K562 (cell line): ENCODE results near the gene NSUN2. TPM values are rescaled to one million over a fixed set of nuclear protein-coding genes. Genes with fewer than 3 reads are reported as not detected.

ENCODE experiments used
- ATAC-seq: fragments of 200-7000 bp; cut with Tn5 transposase; 3 replicates; pipeline ENCODE4 v1.9.1; 2020; ENCODE audit warnings: moderate library complexity
- BruUV-seq: library from RNA; stranded (reverse); fragments of 400-500 nt; replicated peaks from 2 replicates; lab custom pipeline; 2021; lab: Mats Ljungman, UMichigan
- CTCF ChIA-PET: fragments of 300-600 bp; formaldehyde crosslinking; extraction: SDS; loops from one replicate; lab custom pipeline; 2021; ENCODE audit warnings: low intra/inter-chr PET ratio; lab: Yijun Ruan, JAX
- POLR2A ChIA-PET: fragments of 300-600, 350-650 bp; sonication (Branson Sonifier 250); formaldehyde crosslinking; extraction: SDS; loops from one replicate; lab custom pipeline; 2021; ENCODE audit warnings: antibody characterized with exemption, inconsistent platforms; lab: Yijun Ruan, JAX
- DNase-seq, 4 experiments: peaks; one replicate each; pipeline versions ENCODE4 v3.0.0 to v3.0.0-alpha.2; 2011 to 2018; ENCODE audit warnings: low spot score in 3 of 4, mixed read lengths in 3 of 4; ENCODE audit errors: extremely low read depth in 1 of 4
- FAIRE-seq: peaks from 2 replicates; lab custom pipeline; 2011; peaks lifted over from hg19 to GRCh38; lab: Jason Lieb, UNC
- H2AFZ ChIP-seq: 2 replicates; pipeline ENCODE4 v1.6.0; 2011; ENCODE audit warnings: low read depth, low read length, control low read depth, inconsistent platforms
- H3K27ac ChIP-seq: fragments of 200-600 bp; 3 replicates; pipeline ENCODE4 v1.8.0; 2011; ENCODE audit warnings: low read depth, mild to moderate bottlenecking, control low read depth, inconsistent platforms, low read length, moderate library complexity, mixed read lengths; ENCODE audit errors: extremely low read depth
- H3K27me3 ChIP-seq, 2 experiments: fragments of 300-600 bp in 1 of 2; 2 replicates in 1 of 2; 3 replicates in 1 of 2; pipeline versions ENCODE4 v1.6.0 to v1.8.0; 2011; ENCODE audit warnings: inconsistent platforms in 2 of 2, low read length in 2 of 2, mild to moderate bottlenecking in 1 of 2, mixed read lengths in 1 of 2, moderate library complexity in 1 of 2; ENCODE audit not compliant: control insufficient read depth in 2 of 2, insufficient read depth in 2 of 2
- H3K36me3 ChIP-seq: fragments of 300-600 bp; 3 replicates; pipeline ENCODE4 v1.8.0; 2011; ENCODE audit warnings: mild to moderate bottlenecking, low read length, inconsistent platforms; ENCODE audit not compliant: control insufficient read depth, insufficient read depth
- H3K4me1 ChIP-seq, 2 experiments: fragments of 200-600 bp in 1 of 2; replicated peaks in 1 of 2; 2 replicates in 1 of 2; 3 replicates in 1 of 2; pipeline versions ENCODE4 v1.5.1 to v1.8.0; 2011; ENCODE audit warnings: inconsistent platforms in 2 of 2, low read length in 2 of 2, mild to moderate bottlenecking in 1 of 2, mixed read lengths in 1 of 2, moderate library complexity in 1 of 2; ENCODE audit not compliant: control insufficient read depth in 2 of 2, insufficient read depth in 2 of 2
- H3K4me2 ChIP-seq: 2 replicates; pipeline ENCODE4 v1.6.1; 2011; ENCODE audit warnings: low read length, control low read depth, inconsistent platforms, mixed read lengths; ENCODE audit not compliant: insufficient read depth
- H3K4me3 ChIP-seq: fragments of 200-600 bp; sonication (generic), shearing (Covaris generic); 2 replicates; pipeline ENCODE4 v1.5.1; 2016; ENCODE audit warnings: control low read depth, inconsistent platforms
- H3K79me2 ChIP-seq: fragments of 200-600 bp; 3 replicates; pipeline ENCODE4 v1.8.0; 2011; ENCODE audit warnings: low read length, inconsistent platforms; ENCODE audit not compliant: control insufficient read depth, insufficient read depth
- H3K9ac ChIP-seq, 2 experiments: 2 replicates each; pipeline versions ENCODE4 v1.6.0 to v1.6.1; 2011; ENCODE audit warnings: low read depth in 2 of 2, low read length in 2 of 2, control low read depth in 1 of 2, inconsistent platforms in 1 of 2, mild to moderate bottlenecking in 1 of 2, mixed read lengths in 1 of 2; ENCODE audit not compliant: insufficient read depth in 1 of 2
- H3K9me1 ChIP-seq: one replicate; pipeline ENCODE4 v1.6.0; 2011; ENCODE audit warnings: inconsistent platforms, mild to moderate bottlenecking, low read length, moderate library complexity; ENCODE audit not compliant: control insufficient read depth, insufficient read depth
- H3K9me3 ChIP-seq: replicated peaks from 2 replicates; pipeline ENCODE4 v1.5.1; 2011; ENCODE audit warnings: low read depth, low read length, inconsistent platforms; ENCODE audit not compliant: control insufficient read depth, insufficient read depth
- H4K20me1 ChIP-seq: replicated peaks from 2 replicates; pipeline ENCODE4 v1.6.1; 2011; ENCODE audit warnings: low read length, inconsistent platforms, mixed read lengths; ENCODE audit not compliant: control insufficient read depth, insufficient read depth
- NR3C1 ChIP-seq: sonication (generic); formaldehyde crosslinking; IDR thresholded peaks from 2 replicates; pipeline ENCODE4 v1.8.1; 2022; ENCODE audit warnings: missing genetic modification reagents
- ZNF780A ChIP-seq: fragments of 250-450 bp; sonication (Bioruptor Pico); IDR thresholded peaks from 2 replicates; pipeline ENCODE4 v1.5.0; 2021; ENCODE audit warnings: mild to moderate bottlenecking
- WGBS: fragments of 100-300 bp; shearing (Covaris generic); methylation state at CpG from one replicate; pipeline ENCODE4 v1.1.6; 2016; ENCODE audit warnings: low coverage, mixed read lengths; ENCODE audit not compliant: insufficient coverage; ENCODE audit errors: missing lambda C conversion rate; 5-methylcytosine and 5-hydroxymethylcytosine counted together
- in situ Hi-C: fragments of 300-500 bp; cut with MboI; formaldehyde crosslinking; loops from 4 replicates; pipeline ENCODE4 v1.15.0; 2018; ENCODE audit warnings: inconsistent platforms, mixed read lengths
- intact Hi-C: fragments of 100-400 bp; cut with micrococcal nuclease; formaldehyde crosslinking; loops from 2 replicates; pipeline ENCODE4 v1.14.2; 2022
- polyA plus RNA-seq, 8 experiments: library from polyadenylated mRNA; depleted of rRNA in 4 of 8; stranded (reverse) in 5 of 8; unstranded in 3 of 8; fragments of >200 nt; fragmentation: Nextera tagmentation in 2 of 8; fragmentation: Illumina TruSeq in 1 of 8; extraction: Ambion mirVana in 2 of 8; extraction: Trizol in 1 of 8; gene quantifications; 2 replicates each; pipeline versions ENCODE4 v1.2.1 to v1.2.3, GENCODE V29; 2011 to 2014; ENCODE audit warnings: inconsistent platforms in 1 of 8, missing spikeins in 1 of 8
- total RNA-seq, 7 experiments: library from RNA; depleted of rRNA in 6 of 7; stranded (reverse); fragments of >200 nt in 6 of 7; fragmentation: Illumina TruSeq in 2 of 7; extraction: Trizol in 2 of 7; gene quantifications; 2 replicates each; pipeline versions ENCODE4 v1.2.1 to v1.2.3, GENCODE V29; 2011 to 2021; ENCODE audit warnings: low replicate concordance in 1 of 7
- TF ChIP-seq, protein P1 (sequence below), 2 experiments: fragments of 450-650 bp in 1 of 2; sonication (generic) in 1 of 2; formaldehyde crosslinking in 1 of 2; IDR thresholded peaks; 2 replicates each; pipeline versions ENCODE4 v1.7.1 to v1.9.0; 2016 to 2022; ENCODE audit warnings: inconsistent platforms in 1 of 2, mild to moderate bottlenecking in 1 of 2, missing genetic modification reagents in 1 of 2

The NSUN2 gene
- total and polyA plus RNA-seq, 9 of the 15 experiments (the other 6 are each of a cell fraction or from before 2014, with no cell fraction given), result 9.2 to 167 (median 127) TPM

DNA sequence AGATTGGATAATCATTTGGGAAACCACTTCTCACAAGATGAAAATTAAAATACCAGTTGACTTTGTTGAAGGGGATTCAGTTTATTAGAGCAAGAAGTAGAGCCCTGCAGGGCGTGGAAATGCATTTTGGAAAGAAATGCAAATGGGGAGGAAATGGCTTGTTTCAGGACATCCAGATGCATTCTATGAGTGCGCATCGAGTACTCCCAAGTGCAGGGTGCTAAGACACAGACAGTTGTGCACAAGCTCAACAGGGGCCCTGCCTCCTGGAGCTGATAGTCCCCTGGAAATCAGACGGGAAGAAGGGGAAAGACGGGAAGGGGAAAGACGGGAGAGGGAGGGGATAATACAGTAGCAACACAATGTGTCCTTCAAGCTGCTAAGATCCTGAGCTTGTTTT is 64.0 kb downstream of the NSUN2 start:
- Histone ChIP-seq H3K36me3 (no peaks in the 10 kb centered on the region), H3K4me3 (no peak overlapping the region), H3K4me2 (no peak overlapping the region), H3K27ac (no peak overlapping the region), H3K27me3 (peaks cover 18 to 27% of the 10 kb centered on the region in 2 experiments), H3K9me1 (no peaks in the 10 kb centered on the region), H2AFZ (no peak overlapping the region), H3K79me2 (no peaks in the 10 kb centered on the region), H4K20me1 (no peaks in the 10 kb centered on the region), H3K9ac (no peak overlapping the region), H3K4me1 (peaks cover 0 to 4% of the 10 kb centered on the region in 2 experiments; a peak in 1 of 5 replicates), H3K9me3 (no peaks in the 10 kb centered on the region)
- no peak for DNase-seq
- BruUV-seq, result no TSS peak
- in situ Hi-C loops, result no loop called here
- WGBS, result 3% methylated on average over 6 of the region's 6 CpGs
- FAIRE-seq, result no peak
- intact Hi-C loops, result no loop called here
- POLR2A ChIA-PET, result no interaction called here
- ATAC-seq, result no peak
- CTCF ChIA-PET, result no interaction called here
- TF ChIP-seq NR3C1 (CRISPR knock-in tag) (no peak), ZNF780A (no peak)
- TF ChIP-seq, protein P1, sequence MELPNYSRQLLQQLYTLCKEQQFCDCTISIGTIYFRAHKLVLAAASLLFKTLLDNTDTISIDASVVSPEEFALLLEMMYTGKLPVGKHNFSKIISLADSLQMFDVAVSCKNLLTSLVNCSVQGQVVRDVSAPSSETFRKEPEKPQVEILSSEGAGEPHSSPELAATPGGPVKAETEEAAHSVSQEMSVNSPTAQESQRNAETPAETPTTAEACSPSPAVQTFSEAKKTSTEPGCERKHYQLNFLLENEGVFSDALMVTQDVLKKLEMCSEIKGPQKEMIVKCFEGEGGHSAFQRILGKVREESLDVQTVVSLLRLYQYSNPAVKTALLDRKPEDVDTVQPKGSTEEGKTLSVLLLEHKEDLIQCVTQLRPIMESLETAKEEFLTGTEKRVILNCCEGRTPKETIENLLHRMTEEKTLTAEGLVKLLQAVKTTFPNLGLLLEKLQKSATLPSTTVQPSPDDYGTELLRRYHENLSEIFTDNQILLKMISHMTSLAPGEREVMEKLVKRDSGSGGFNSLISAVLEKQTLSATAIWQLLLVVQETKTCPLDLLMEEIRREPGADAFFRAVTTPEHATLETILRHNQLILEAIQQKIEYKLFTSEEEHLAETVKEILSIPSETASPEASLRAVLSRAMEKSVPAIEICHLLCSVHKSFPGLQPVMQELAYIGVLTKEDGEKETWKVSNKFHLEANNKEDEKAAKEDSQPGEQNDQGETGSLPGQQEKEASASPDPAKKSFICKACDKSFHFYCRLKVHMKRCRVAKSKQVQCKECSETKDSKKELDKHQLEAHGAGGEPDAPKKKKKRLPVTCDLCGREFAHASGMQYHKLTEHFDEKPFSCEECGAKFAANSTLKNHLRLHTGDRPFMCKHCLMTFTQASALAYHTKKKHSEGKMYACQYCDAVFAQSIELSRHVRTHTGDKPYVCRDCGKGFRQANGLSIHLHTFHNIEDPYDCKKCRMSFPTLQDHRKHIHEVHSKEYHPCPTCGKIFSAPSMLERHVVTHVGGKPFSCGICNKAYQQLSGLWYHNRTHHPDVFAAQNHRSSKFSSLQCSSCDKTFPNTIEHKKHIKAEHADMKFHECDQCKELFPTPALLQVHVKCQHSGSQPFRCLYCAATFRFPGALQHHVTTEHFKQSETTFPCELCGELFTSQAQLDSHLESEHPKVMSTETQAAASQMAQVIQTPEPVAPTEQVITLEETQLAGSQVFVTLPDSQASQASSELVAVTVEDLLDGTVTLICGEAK (IDR thresholded peaks at IDR 0.05), result no peak
- TF ChIP-seq, protein P1 (CRISPR knock-in tag; IDR thresholded peaks at IDR 0.05), result no peak
